ENCODE data around the gene CDH18. TPM values are rescaled to one million over a fixed set of nuclear protein-coding genes. Genes with fewer than 3 reads are reported as not detected.

CDH18 gene
- total and polyA plus RNA-seq, 8 donors: 0.58 to 1.9 (median 1.1) TPM; not detected in 2

DNA sequence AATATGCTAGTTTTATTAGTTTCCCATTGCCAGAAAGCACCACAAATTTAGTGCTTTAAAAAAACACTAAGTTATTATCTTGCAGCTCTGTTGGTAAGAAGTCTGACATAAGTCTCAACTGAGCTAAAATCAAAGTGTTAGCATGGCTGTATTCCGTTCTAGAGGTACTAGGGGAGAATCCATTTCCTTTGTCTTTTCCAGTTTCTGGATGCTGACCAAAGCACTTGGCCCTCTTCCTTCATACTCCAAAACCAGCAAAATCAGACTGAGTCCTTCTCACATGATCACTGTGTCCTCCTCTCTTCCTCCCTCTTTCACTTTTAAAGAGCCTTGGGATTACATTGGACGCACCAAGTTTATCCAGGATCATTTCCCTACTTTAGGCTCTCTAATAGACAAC, 9.5 kb downstream of the CDH18 start:
- intact Hi-C loops (cut with DNase I): no loop called here
- no peak for DNase-seq
- H3K4me3 ChIP-seq: no peak overlapping the region
- TF ChIP-seq, protein P1, sequence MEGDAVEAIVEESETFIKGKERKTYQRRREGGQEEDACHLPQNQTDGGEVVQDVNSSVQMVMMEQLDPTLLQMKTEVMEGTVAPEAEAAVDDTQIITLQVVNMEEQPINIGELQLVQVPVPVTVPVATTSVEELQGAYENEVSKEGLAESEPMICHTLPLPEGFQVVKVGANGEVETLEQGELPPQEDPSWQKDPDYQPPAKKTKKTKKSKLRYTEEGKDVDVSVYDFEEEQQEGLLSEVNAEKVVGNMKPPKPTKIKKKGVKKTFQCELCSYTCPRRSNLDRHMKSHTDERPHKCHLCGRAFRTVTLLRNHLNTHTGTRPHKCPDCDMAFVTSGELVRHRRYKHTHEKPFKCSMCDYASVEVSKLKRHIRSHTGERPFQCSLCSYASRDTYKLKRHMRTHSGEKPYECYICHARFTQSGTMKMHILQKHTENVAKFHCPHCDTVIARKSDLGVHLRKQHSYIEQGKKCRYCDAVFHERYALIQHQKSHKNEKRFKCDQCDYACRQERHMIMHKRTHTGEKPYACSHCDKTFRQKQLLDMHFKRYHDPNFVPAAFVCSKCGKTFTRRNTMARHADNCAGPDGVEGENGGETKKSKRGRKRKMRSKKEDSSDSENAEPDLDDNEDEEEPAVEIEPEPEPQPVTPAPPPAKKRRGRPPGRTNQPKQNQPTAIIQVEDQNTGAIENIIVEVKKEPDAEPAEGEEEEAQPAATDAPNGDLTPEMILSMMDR (IDR thresholded peaks at IDR 0.05): no peak
- no peaks in the 10 kb centered on the region for H3K27me3 ChIP-seq
- no peak overlapping the region for H3K27ac ChIP-seq
- H3K36me3 ChIP-seq: no peaks in the 10 kb centered on the region
- ATAC-seq: no peak
- H3K9me3 ChIP-seq: peaks cover 0 to 6% of the 10 kb centered on the region in 2 donors
- H3K4me1 ChIP-seq: no peaks in the 10 kb centered on the region

DNA sequence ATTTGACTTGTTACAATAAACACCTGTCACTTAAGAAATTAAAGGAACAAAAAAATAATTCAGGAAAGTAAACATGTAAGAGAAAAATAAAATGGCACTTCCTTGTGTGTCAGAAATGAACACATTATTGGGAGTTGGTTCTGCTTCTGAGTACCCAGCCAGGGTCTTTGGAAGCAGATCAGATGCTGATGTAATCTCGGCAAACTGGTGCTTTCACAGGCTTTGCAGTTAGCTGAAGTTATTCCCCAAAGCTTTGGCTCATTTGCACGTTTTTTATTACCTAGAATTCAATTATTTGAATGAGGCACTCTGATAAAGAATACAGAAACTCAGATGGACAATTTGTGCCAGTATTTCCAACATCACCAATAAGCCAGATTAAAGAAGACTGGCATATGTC, 10.9 kb downstream of the CDH18 start:
- DNase-seq: no peak
- no peak for ATAC-seq
- TF ChIP-seq, protein P1 (IDR thresholded peaks at IDR 0.05): no peak
- Histone ChIP-seq H3K9me3 (peaks cover 0 to 6% of the 10 kb centered on the region in 2 donors), H3K4me1 (no peaks in the 10 kb centered on the region), H3K27me3 (no peaks in the 10 kb centered on the region), H3K36me3 (no peaks in the 10 kb centered on the region), H3K4me3 (no peak overlapping the region), H3K27ac (no peak overlapping the region)
- intact Hi-C loops (cut with DNase I): no loop called here

DNA sequence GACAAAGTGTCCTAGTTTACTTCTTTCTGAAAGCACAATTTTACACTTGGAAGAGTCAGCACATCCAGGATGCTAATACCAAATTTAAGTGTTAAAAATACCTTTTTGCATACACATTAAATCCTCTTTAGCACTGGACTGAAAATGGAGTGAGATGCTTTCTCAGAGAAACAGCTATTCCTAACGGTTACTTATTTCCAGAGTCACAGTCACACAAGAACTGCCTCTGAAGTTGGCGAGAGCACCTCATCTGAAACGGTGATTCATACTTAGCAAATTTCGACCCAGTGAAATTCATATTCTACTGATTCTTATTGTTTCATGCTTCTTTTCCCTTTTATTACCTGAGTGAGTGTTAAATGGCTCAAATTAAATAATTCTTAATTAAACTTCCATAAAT, 12.2 kb downstream of the CDH18 start:
- TF ChIP-seq, protein P1 (IDR thresholded peaks at IDR 0.05): no peak
- DNase-seq (no peak), ATAC-seq (no peak)
- H3K4me1 ChIP-seq: no peaks in the 10 kb centered on the region
- H3K27ac ChIP-seq: no peak overlapping the region
- H3K4me3 ChIP-seq: no peak overlapping the region
- intact Hi-C loops (cut with DNase I): no loop called here
- no peaks in the 10 kb centered on the region for H3K36me3 ChIP-seq
- H3K27me3 ChIP-seq: no peaks in the 10 kb centered on the region
- H3K9me3 ChIP-seq: no peaks in the 10 kb centered on the region

DNA sequence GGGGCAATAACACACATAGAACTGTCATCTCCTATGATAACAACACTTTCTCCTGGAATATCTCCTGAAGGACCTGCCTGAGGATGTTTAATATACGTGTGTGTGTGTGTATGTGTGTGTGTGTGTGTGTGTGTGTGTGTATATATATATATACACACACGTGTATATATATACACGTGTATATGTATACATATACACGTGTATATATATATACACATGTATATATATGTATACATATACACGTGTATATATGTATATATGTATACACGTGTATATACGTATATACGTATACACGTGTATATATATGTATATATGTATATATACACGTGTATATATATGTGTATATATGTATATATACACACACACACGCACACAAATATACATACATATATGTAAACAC, 27.5 kb downstream of the CDH18 start:
- Histone ChIP-seq H3K4me3 (no peak overlapping the region), H3K36me3 (no peaks in the 10 kb centered on the region), H3K4me1 (no peaks in the 10 kb centered on the region), H3K27me3 (no peaks in the 10 kb centered on the region), H3K9me3 (peaks cover 0 to 3% of the 10 kb centered on the region in 2 donors), H3K27ac (no peak overlapping the region)
- intact Hi-C loops (cut with DNase I): no loop called here
- TF ChIP-seq, protein P1 (IDR thresholded peaks at IDR 0.05): no peak
- DNase-seq (no peak), ATAC-seq (no peak)

DNA sequence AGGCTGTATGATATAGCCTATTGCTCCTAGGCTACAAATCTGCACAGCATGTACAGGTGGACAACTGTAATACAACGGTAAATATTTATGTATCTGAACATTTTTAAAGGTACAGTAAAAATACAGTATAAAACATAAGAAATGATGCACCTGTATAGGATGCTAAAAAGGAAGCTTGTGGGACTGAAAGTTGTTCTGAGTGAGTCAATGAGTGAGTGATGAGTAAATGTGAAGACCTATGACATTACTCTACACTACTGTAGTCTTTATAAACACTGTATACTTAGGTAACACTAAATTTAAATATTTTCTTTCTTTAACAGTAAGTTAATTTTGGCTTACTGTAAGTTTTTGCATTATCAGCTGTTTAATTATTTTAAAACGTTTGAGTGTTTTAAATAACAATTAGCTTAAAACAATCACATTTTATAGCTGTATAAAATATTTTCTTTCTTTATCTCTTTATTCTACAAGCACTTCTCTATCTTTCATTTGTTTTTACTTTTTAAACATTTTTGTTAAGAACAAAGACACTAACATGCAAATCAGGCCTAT, 28.1 kb downstream of the CDH18 start:
- Histone ChIP-seq H3K27me3 (no peaks in the 10 kb centered on the region), H3K4me3 (no peak overlapping the region), H3K27ac (no peak overlapping the region), H3K9me3 (peaks cover 0 to 3% of the 10 kb centered on the region in 2 donors), H3K4me1 (no peaks in the 10 kb centered on the region), H3K36me3 (no peaks in the 10 kb centered on the region)
- intact Hi-C loops (cut with DNase I): no loop called here
- ATAC-seq (no peak), DNase-seq (no peak)
- TF ChIP-seq, protein P1 (IDR thresholded peaks at IDR 0.05): no peak

All from left lung (tissue), 10 donors.